ENCODE measurements around the gene BASP1.
"Not testable (repeated sequence)": the region's sequence is repeated elsewhere in the genome, so short reads cannot be mapped to it uniquely, and the experiment has no call there.

Gene BASP1

DNA sequence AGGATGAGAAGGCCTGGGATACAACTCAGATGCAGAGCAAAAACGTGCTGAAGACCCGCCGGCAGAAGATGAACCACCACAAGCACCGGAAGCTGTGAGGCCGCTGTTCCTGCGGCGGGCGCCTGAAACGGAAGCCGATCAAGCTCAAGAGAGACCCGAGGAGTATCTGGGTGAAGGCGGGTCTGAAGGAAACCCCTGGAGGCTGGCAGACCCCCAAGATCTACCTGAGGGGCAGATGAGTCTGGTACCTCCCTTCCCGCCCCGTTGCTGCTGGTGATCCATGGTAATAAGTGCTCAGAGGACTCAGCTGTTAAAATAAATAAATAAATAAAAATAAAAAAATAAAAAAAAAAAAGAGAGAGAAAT, 89.3 kb downstream of the BASP1 start:
- no peaks in the 10 kb centered on the region for H3K9me3 ChIP-seq (ENCODE audit: control insufficient read depth, insufficient read depth, low read depth, low read length)

DNA sequence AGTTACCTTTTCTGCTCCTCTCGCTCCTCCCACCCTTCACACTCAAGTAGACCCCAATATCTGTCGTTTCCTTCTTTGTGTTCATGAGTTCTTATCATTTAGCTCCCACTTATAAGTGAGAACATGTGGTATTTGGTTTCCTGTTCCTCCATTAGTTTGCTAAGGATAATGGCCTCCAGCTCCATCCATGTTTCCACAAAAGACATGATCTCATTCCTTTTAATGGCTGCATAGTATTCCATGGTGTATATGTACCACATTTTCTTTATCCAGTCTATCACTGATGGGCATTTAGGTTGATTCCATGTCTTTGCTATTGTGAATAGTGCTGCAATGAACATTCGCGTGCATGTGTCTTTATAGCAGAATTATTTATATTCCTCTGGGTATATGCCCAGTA, 90.0 kb downstream of the BASP1 start:
- H3K27me3 ChIP-seq (ENCODE audit: control insufficient read depth, insufficient read depth, low read length); H3K36me3 ChIP-seq (ENCODE audit: control insufficient read depth, insufficient read depth, low read length); H3K27ac ChIP-seq (ENCODE audit: low read depth, low read length); H3K9me3 ChIP-seq (ENCODE audit: control insufficient read depth, insufficient read depth, low read depth, low read length); H3K4me3 ChIP-seq (ENCODE audit: low read depth, low read length); H3K9ac ChIP-seq (ENCODE audit: low read length): not testable (repeated sequence)
- H3K4me1 ChIP-seq (ENCODE audit: control insufficient read depth, insufficient read depth, low read length): peaks cover 16% of the 10 kb centered on the region

More for the DNA sequence above, 89.3 kb downstream of the BASP1 start:
- Histone ChIP-seq H3K27me3 (ENCODE audit: control insufficient read depth, insufficient read depth, low read length) (no peaks in the 10 kb centered on the region), H3K4me3 (ENCODE audit: low read depth, low read length) (no peak overlapping the region), H3K4me1 (ENCODE audit: control insufficient read depth, insufficient read depth, low read length) (peaks cover 16% of the 10 kb centered on the region), H3K27ac (ENCODE audit: low read depth, low read length) (no peak overlapping the region), H3K9ac (ENCODE audit: low read length) (no peak overlapping the region), H3K36me3 (ENCODE audit: control insufficient read depth, insufficient read depth, low read length) (no peaks in the 10 kb centered on the region)

DNA sequence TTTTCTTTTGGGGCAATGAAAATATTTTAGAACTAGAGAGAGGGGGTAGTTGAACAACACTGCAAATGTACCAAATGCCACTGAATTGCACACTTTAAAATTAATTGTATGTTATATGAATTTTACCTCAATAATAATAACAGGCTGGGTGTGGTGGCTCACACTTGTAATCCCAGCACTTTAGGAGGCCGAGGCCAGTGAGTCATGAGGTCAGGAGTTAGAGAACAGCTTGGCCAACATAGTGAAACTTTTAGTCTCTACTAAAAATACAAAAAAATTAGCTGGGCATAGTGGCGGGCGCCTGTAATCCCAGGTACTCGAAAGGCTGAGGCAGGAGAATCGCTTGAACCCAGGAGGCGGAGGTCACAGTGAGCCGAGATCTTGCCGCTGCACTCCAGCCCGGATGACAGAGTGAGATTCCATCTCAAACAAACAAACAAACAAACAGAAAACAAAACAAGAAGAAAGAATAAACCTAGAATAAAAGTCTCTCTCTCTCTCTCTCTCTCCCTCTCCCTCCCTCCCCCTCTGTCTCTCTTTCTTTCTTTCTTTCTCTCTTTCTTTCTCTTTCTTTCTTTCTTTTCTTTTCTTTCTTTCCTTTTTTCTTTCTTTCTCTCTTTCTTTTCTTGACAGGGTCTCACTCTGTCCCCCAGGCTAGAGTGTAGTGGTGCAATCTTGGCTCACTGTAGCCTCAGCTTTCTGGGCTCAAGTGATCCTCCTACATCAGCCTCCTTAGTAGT, 91.1 kb downstream of the BASP1 start:
- H3K36me3 ChIP-seq (ENCODE audit: control insufficient read depth, insufficient read depth, low read length): no peaks in the 10 kb centered on the region
- no peaks in the 10 kb centered on the region for H3K9me3 ChIP-seq (ENCODE audit: control insufficient read depth, insufficient read depth, low read depth, low read length)
- no peaks in the 10 kb centered on the region for H3K27me3 ChIP-seq (ENCODE audit: control insufficient read depth, insufficient read depth, low read length)
- H3K4me1 ChIP-seq (ENCODE audit: control insufficient read depth, insufficient read depth, low read length): peaks cover 16% of the 10 kb centered on the region
- no peak overlapping the region for H3K9ac ChIP-seq (ENCODE audit: low read length)
- no peak overlapping the region for H3K4me3 ChIP-seq (ENCODE audit: low read depth, low read length)
- no peak overlapping the region for H3K27ac ChIP-seq (ENCODE audit: low read depth, low read length)

- no peak overlapping the region for H3K9ac ChIP-seq (ENCODE audit: low read length)
- H3K36me3 ChIP-seq (ENCODE audit: control insufficient read depth, insufficient read depth, low read length): no peaks in the 10 kb centered on the region
- no peaks in the 10 kb centered on the region for H3K9me3 ChIP-seq (ENCODE audit: control insufficient read depth, insufficient read depth, low read depth, low read length)
- no peak overlapping the region for H3K27ac ChIP-seq (ENCODE audit: low read depth, low read length)
- H3K27me3 ChIP-seq (ENCODE audit: control insufficient read depth, insufficient read depth, low read length): no peaks in the 10 kb centered on the region
- H3K4me1 ChIP-seq (ENCODE audit: control insufficient read depth, insufficient read depth, low read length): peaks cover 16% of the 10 kb centered on the region
- no peak overlapping the region for H3K4me3 ChIP-seq (ENCODE audit: low read depth, low read length)
Observed at GRCh38 chr5:17309462-17309861, 92.0 kb downstream of the BASP1 start.

GRCh38 chr5:17310502-17310901, 93.1 kb downstream of the BASP1 start:
- H3K27me3 ChIP-seq (ENCODE audit: control insufficient read depth, insufficient read depth, low read length); H3K9ac ChIP-seq (ENCODE audit: low read length); H3K4me3 ChIP-seq (ENCODE audit: low read depth, low read length); H3K36me3 ChIP-seq (ENCODE audit: control insufficient read depth, insufficient read depth, low read length); H3K27ac ChIP-seq (ENCODE audit: low read depth, low read length); H3K9me3 ChIP-seq (ENCODE audit: control insufficient read depth, insufficient read depth, low read depth, low read length): not testable (repeated sequence)
- peaks cover 22% of the 10 kb centered on the region for H3K4me1 ChIP-seq (ENCODE audit: control insufficient read depth, insufficient read depth, low read length)

- not testable (repeated sequence) for H3K27ac ChIP-seq (ENCODE audit: low read depth, low read length); H3K9me3 ChIP-seq (ENCODE audit: control insufficient read depth, insufficient read depth, low read depth, low read length); H3K36me3 ChIP-seq (ENCODE audit: control insufficient read depth, insufficient read depth, low read length); H3K27me3 ChIP-seq (ENCODE audit: control insufficient read depth, insufficient read depth, low read length); H3K9ac ChIP-seq (ENCODE audit: low read length); H3K4me3 ChIP-seq (ENCODE audit: low read depth, low read length)
- H3K4me1 ChIP-seq (ENCODE audit: control insufficient read depth, insufficient read depth, low read length): peaks cover 12% of the 10 kb centered on the region
Observed at GRCh38 chr5:17311811-17312210, 94.4 kb downstream of the BASP1 start.

DNA sequence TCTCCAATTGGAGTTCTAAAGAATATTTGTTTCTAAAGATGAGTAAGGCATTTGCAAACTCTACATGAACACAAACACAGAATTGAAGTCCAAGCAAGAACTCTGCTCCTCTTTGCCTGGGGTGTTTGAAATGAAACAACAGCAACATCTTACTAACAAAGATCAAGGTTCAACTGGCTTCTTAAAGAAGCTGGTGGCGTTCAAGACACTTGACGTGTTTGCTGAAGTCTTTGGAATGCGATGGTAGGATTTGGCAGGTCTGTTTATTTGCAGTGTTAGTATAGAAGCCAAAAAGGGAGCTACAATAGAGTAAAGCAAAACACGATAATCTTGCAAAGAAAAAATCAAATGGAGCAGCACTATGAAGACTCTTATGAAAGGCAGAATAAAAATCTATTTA, 94.9 kb downstream of the BASP1 start:
- Histone ChIP-seq H3K27me3 (ENCODE audit: control insufficient read depth, insufficient read depth, low read length) (no peaks in the 10 kb centered on the region), H3K4me1 (ENCODE audit: control insufficient read depth, insufficient read depth, low read length) (peaks cover 12% of the 10 kb centered on the region), H3K27ac (ENCODE audit: low read depth, low read length) (no peak overlapping the region), H3K9ac (ENCODE audit: low read length) (no peak overlapping the region), H3K4me3 (ENCODE audit: low read depth, low read length) (no peak overlapping the region), H3K9me3 (ENCODE audit: control insufficient read depth, insufficient read depth, low read depth, low read length) (no peaks in the 10 kb centered on the region), H3K36me3 (ENCODE audit: control insufficient read depth, insufficient read depth, low read length) (no peaks in the 10 kb centered on the region)

DNA sequence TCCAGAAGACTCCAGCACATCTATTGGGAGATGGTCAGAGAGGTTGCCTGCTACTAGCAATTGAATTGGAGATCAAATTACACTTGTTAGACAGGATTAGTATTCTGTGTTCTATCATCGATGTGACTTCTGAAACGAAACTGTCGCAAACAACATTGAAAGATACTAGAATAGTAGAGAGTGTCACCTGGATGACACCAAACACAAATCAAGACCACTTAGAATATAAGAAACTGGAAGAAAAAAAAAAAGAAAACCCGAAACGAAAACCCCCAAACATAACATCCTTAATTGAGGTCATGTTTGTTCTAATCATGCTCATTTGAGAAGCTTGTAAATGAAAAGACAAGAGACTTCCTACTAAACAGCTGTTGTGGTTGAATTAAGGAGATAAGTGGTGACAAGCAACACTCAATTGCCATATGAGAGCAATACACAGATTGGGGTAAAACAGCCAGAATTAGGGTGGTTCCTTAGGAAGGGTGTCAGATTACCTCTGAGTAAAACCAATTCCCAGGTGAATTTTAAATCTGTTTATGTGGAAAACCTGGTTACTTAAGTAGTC, 97.6 kb downstream of the BASP1 start:
- no peaks in the 10 kb centered on the region for H3K36me3 ChIP-seq (ENCODE audit: control insufficient read depth, insufficient read depth, low read length)
- no peak overlapping the region for H3K4me3 ChIP-seq (ENCODE audit: low read depth, low read length)
- peaks cover 12% of the 10 kb centered on the region for H3K4me1 ChIP-seq (ENCODE audit: control insufficient read depth, insufficient read depth, low read length)
- H3K9me3 ChIP-seq (ENCODE audit: control insufficient read depth, insufficient read depth, low read depth, low read length): no peaks in the 10 kb centered on the region
- no peak overlapping the region for H3K9ac ChIP-seq (ENCODE audit: low read length)
- no peaks in the 10 kb centered on the region for H3K27me3 ChIP-seq (ENCODE audit: control insufficient read depth, insufficient read depth, low read length)
- peak overlapping the region; percentile 18; the same call in 1 of the 2 replicates for H3K27ac ChIP-seq (ENCODE audit: low read depth, low read length)

DNA sequence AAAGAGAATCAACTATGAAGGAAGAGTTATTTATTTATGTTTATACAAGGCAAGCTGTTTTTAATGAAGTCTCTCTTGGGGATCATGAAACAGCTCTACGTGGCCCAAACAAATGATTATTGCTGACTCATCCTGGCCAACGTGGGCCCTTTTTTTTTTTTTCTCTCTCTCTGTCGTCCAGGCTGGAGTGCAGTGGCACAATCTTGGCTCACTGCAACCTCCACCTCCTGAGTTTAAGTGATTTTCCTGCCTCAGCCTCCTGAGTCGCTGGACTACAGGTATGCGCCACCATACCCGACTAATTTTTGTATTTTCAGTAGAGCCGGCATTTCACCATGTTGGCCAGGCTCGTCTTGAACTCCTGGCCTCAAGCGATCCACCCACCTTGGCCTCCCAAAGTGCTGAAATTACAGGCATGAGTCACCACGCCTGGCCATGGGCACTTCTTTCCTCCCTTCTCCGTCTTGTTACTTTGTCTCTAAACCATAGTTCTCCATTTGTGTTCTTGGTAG, 98.3 kb downstream of the BASP1 start:
- no peaks in the 10 kb centered on the region for H3K27me3 ChIP-seq (ENCODE audit: control insufficient read depth, insufficient read depth, low read length)
- H3K36me3 ChIP-seq (ENCODE audit: control insufficient read depth, insufficient read depth, low read length): no peaks in the 10 kb centered on the region
- no peak overlapping the region for H3K9ac ChIP-seq (ENCODE audit: low read length)
- peaks cover 12% of the 10 kb centered on the region for H3K4me1 ChIP-seq (ENCODE audit: control insufficient read depth, insufficient read depth, low read length)
- no peaks in the 10 kb centered on the region for H3K9me3 ChIP-seq (ENCODE audit: control insufficient read depth, insufficient read depth, low read depth, low read length)
- peak overlapping the region; percentile 18; the same call in 1 of the 2 replicates for H3K27ac ChIP-seq (ENCODE audit: low read depth, low read length)
- no peak overlapping the region for H3K4me3 ChIP-seq (ENCODE audit: low read depth, low read length)

GRCh38 chr5:17316970-17317459, 99.6 kb downstream of the BASP1 start:
- Histone ChIP-seq H3K4me1 (ENCODE audit: control insufficient read depth, insufficient read depth, low read length) (peaks cover 12% of the 10 kb centered on the region), H3K9me3 (ENCODE audit: control insufficient read depth, insufficient read depth, low read depth, low read length) (no peaks in the 10 kb centered on the region), H3K36me3 (ENCODE audit: control insufficient read depth, insufficient read depth, low read length) (no peaks in the 10 kb centered on the region), H3K4me3 (ENCODE audit: low read depth, low read length) (no peak overlapping the region), H3K27ac (ENCODE audit: low read depth, low read length) (no peak overlapping the region), H3K9ac (ENCODE audit: low read length) (no peak overlapping the region), H3K27me3 (ENCODE audit: control insufficient read depth, insufficient read depth, low read length) (no peaks in the 10 kb centered on the region)

DNA sequence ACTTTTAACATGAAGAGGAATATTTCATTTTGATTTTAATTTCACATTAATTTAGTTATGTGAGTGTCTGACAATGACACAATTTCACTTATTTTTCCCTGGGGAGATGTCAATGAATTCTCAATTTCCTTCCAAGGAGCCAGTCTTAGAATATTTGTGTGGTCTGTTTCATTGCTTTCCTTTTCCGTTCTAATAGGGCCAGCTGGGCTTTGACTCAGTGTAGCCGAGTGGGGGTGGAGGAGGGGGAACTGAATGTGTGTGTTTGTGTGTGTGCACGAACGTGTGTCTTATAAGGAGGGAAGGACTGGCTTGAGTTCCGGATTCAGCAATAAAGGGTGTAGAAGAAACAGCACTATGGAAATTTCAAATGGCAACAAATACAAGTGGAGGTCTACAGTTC, 100.0 kb downstream of the BASP1 start:
- no peak overlapping the region for H3K9ac ChIP-seq (ENCODE audit: low read length)
- H3K9me3 ChIP-seq (ENCODE audit: control insufficient read depth, insufficient read depth, low read depth, low read length): no peaks in the 10 kb centered on the region
- H3K36me3 ChIP-seq (ENCODE audit: control insufficient read depth, insufficient read depth, low read length): no peaks in the 10 kb centered on the region
- H3K4me1 ChIP-seq (ENCODE audit: control insufficient read depth, insufficient read depth, low read length): peaks cover 12% of the 10 kb centered on the region
- H3K27ac ChIP-seq (ENCODE audit: low read depth, low read length): no peak overlapping the region
- H3K27me3 ChIP-seq (ENCODE audit: control insufficient read depth, insufficient read depth, low read length): no peaks in the 10 kb centered on the region
- no peak overlapping the region for H3K4me3 ChIP-seq (ENCODE audit: low read depth, low read length)
